GM11168 (cell line): ENCODE measurements around the gene RYR1.
"Not testable (repeated sequence)": the region's sequence is repeated elsewhere in the genome, so short reads cannot be mapped to it uniquely, and the experiment has no call there.

Source experiments
- in situ Hi-C: fragments of 300-500 bp; cut with MboI; formaldehyde crosslinking; loops from one replicate; pipeline ENCODE4 v1.12.0; 2022; ENCODE audit warnings: low sequenced_read_pairs; ENCODE audit not compliant: unreplicated experiment

The RYR1 gene

GRCh38 chr19:38484747-38485146 is 51.3 kb downstream of the RYR1 start:
- in situ Hi-C loops = no loop called here

- in situ Hi-C loops = no loop called here
Observed at GRCh38 chr19:38485541-38486285, 52.2 kb downstream of the RYR1 start.

DNA sequence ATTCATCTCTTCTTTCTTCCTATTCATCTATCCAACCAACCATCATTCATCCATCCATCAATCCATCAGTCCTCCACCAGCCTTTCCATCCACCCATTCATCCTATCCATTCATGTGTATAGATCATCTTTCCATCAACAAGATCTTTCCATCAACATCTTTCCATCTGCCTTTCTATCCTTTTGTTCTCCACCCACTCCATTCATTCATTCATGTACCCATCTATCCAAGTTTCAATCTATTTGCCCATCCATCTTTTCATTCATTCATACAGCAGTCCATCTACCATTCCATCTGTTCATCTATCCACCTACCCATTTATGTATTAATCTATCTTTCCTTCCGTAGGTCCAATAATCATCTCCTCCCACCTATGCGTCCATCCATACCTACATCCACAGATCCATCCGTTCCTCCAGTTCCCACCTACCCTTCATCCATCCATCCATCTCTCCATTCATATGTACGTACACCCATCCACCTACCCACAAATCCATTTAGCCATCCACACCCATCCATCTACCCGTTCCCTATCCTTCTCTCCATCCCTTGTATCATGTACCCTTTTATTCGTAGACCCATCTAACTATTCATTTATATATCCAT is 53.3 kb downstream of the RYR1 start:
- in situ Hi-C loops = no loop called here

DNA sequence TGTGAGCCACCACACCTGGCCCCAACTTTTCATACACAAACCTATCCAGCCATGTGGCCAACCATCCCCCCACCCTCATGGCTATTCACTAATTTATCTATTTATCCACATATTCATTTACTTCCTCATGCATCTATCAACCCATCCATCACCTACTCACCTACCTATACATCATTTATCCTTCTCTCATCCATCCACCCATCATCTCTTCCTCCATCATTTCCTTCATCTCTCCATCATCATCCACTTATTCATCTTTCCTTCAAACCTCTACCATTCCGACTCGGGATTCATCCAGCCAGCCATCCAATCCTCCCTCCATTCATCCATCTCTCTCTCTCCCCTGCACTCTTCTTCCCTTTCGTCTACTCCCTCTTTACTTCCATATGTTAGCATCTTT is 54.6 kb downstream of the RYR1 start:
- in situ Hi-C loops = no loop called here

- in situ Hi-C loops = no loop called here
Observed at GRCh38 chr19:38488776-38489481, 55.4 kb downstream of the RYR1 start.

GRCh38 chr19:38490861-38491260 is 57.4 kb downstream of the RYR1 start:
- in situ Hi-C loops = no loop called here

- in situ Hi-C loops = no loop called here
Observed at GRCh38 chr19:38492181-38492813, 58.8 kb downstream of the RYR1 start.

GRCh38 chr19:38494379-38494778 is 60.9 kb downstream of the RYR1 start:
- in situ Hi-C loops = no loop called here

- in situ Hi-C loops = not testable (repeated sequence)
Observed at GRCh38 chr19:38495375-38495774, 61.9 kb downstream of the RYR1 start.

DNA sequence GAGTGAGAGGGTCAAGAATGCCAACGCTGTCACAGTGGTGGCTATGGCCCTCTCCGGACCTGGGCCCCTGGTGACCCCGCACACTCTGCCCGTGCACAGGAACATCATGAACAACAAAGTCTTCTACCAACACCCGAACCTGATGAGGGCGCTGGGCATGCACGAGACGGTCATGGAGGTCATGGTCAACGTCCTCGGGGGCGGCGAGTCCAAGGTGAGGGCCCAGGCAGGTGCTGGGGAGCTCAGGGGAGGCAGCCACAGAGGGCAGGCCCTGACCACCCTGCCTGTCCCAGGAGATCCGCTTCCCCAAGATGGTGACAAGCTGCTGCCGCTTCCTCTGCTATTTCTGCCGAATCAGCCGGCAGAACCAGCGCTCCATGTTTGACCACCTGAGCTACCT is 62.6 kb downstream of the RYR1 start:
- in situ Hi-C loops = no loop called here

GRCh38 chr19:38496603-38497487 is 63.4 kb downstream of the RYR1 start:
- in situ Hi-C loops = no loop called here

DNA sequence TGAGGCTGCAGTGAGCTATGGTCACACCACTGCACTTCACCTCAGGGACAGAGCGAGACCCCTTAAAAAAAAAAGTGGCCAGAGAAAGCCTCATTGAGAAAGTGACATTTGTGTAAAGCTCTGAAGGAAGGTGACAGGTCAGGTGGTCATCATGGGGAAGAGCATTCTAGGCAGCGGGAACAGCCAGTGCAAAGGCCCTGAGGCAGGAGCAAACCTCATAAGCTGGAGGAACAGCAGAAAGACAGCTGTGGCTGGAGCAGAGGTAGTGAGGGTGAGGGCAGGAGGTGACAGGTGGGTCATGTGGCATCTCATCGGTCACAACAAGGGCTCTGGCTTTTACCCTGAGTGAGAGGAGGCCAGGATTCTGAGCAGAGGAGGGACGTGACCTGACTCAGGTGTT is 64.4 kb downstream of the RYR1 start:
- in situ Hi-C loops = no loop called here

- in situ Hi-C loops = no loop called here
Observed at GRCh38 chr19:38499532-38499931, 66.0 kb downstream of the RYR1 start.

DNA sequence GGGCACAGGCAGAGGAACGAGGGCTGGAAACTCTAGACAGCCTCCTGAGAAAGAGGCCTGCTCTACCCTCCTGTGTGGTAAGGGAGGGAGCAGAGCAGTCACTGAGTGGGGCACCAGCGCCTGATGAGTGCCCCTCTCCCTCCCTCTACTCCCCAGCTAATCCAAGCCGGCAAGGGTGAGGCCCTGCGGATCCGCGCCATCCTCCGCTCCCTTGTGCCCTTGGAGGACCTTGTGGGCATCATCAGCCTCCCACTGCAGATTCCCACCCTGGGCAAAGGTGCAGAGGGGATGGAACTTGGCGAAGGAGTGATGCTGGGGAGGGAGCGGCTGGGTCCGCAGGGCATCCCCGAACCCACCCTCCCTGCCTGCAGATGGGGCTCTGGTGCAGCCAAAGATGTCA is 67.0 kb downstream of the RYR1 start:
- in situ Hi-C loops = no loop called here

GRCh38 chr19:38502410-38503076 is 69.1 kb downstream of the RYR1 start:
- in situ Hi-C loops = no loop called here

- in situ Hi-C loops = no loop called here
Observed at GRCh38 chr19:38503077-38503410, 69.6 kb downstream of the RYR1 start.

GRCh38 chr19:38505958-38506357 is 72.5 kb downstream of the RYR1 start:
- in situ Hi-C loops = no loop called here

GRCh38 chr19:38506375-38506722 is 72.9 kb downstream of the RYR1 start:
- in situ Hi-C loops = no loop called here

- in situ Hi-C loops = no loop called here
Observed at GRCh38 chr19:38506723-38507550, 73.4 kb downstream of the RYR1 start.
